Erythroblast (primary cell): Measurements from ENCODE around the gene ENO4.

Experiments
- DNase-seq, 2 experiments: peaks; one replicate each; lab custom pipeline; 2025; lab: John Stamatoyannopoulos, UW
- GATA1 ChIP-seq: IDR thresholded peaks from 2 replicates; pipeline ENCODE4 v1.6.1; 2011; ENCODE audit warnings: low read depth, mild to moderate bottlenecking, control low read depth, low read length, moderate library complexity
- POLR2A ChIP-seq: IDR thresholded peaks from 2 replicates; pipeline ENCODE4 v1.6.1; 2011; ENCODE audit warnings: mild to moderate bottlenecking, low read length

Gene ENO4

GRCh38 chr10:116817780-116818343 lies 31.4 kb upstream of the ENO4 start:
- no peak for DNase-seq
- TF ChIP-seq GATA1 (no peak), POLR2A (no peak)

DNA sequence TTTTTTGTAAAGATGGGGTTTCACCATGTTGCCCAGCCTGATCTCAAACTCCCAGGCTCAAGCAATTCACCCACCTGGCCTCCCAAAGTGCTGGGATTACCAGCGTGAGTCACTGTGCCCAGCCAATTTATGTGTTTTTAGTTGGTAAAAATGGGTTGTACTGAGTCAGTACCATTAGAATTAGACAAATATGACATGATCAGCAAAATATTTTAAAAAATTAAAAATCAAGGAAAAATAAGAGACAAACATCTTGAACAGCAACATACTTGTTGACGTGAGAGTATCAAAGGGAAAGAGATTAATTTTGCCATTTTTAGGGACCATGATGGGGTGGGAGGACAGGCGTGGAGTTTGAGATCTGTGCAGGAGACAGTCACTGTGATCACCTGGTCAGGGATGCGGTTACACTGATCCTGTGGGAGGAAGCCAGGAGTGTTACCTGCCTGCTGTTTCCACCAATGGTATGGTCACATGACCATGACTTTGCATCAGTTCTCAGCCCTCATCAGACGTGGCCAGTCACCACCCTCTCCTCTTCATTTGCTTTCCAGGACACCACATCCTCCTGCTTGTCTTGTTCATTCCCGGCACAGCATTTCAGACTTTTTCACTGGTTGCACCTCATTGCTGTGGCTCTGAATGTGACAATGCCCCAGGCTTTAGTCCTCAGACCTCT lies 29.2 kb upstream of the ENO4 start:
- no peak for TF ChIP-seq POLR2A
- DNase-seq = no peak

DNA sequence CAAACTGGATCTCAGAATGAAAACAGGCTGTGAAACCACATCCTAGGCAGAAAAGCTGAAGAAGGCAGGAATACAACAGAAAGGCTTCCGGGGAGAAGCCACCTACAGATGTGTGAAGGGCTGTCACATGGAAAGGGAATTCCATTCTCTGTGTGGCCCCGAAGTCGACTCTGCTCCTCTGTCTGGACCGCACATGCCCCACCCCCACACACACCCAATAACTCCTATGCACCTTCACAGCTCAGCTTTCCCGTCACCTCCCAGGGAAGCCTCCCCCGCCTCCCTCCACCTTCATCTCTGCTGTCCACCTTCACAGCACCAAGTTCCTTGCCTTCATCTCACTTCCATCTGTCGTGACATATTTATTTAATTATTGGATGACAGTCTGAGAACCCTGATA lies 23.4 kb upstream of the ENO4 start:
- TF ChIP-seq POLR2A (no peak), GATA1 (no peak)
- DNase-seq = no peak

DNA sequence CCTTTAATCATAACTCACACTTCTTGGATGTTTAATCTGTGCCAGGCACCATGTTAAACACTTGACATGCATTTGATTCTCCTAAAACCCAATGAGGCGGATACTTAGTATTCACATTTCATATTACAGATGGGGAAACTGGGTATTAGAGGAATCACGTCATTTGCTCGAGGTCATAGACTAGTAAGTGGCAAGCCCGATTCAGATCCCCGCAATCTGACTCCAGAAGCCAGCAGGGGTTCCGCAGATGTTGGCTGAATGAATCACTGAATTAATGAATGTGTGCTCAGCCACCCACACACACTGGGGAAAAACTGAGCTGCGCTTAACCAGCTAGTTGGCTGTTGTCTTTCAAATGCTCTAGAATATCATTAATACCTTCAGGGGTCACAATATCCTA lies 22.5 kb upstream of the ENO4 start:
- no peak for DNase-seq
- TF ChIP-seq GATA1 = no peak
- TF ChIP-seq POLR2A = no peak

DNA sequence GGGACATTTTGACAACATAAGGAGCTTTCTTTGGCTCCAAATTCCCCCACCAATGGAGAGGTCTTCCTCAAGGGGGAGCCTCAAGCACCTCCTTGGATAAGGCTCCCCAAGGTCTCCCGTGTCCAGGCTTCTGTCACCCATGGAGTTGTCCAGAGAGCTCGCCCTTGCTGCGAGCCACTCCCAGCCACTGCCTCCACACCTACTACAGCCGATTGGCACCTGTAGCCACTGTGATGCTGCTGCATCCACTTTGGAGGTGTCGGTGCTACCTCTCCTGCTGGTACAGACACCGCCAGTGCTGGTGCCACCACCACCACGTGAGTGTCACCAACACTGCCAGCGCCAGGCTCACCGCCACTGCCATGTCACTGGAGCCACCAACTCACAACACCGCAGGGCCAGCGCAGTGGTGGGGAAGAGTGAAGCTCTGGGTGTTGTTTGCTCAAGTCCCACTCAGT lies 22.1 kb upstream of the ENO4 start:
- TF ChIP-seq GATA1 = no peak
- TF ChIP-seq POLR2A = no peak
- DNase-seq = no peak

GRCh38 chr10:116828116-116828515 lies 21.2 kb upstream of the ENO4 start:
- no peak for DNase-seq
- TF ChIP-seq POLR2A = no peak
- no peak for TF ChIP-seq GATA1

DNA sequence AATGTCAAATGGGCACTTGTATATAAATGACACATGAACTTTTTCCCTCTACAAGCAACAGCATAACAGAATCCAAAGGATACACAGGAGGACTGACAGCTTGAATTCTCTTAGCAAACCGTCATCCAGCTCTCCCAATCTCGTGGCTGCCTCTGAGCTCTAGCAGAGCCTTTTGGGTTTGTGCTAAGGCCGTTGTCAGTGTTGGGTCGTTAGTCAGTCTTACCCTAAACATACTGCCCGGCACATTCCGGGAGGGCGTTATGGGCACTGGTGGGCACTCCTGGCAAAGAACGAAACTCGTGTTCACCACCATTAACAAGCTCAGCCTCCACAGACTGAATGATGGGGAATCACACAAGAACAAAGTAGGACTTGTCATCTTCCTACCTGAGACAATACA lies 19.6 kb upstream of the ENO4 start:
- TF ChIP-seq GATA1 (no peak), POLR2A (no peak)
- DNase-seq = no peak

DNA sequence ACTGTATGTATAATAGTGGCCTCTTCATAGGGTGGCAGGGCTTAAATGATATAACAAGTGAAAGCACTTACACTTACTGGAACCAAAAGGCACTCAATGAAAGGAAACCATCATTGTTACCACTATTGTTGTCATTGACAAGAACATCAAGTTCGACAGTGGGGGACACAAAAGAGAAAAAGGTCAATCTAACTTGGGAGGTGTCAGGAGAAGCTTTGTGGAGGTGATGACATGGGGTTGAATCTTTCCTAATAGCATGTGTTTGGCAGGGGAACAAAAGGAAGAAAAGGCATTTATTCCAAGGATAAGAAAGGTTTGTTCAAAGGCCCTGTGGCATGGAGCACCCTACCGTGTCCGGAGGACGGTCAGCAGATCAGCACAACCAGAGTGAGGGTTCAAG lies 18.2 kb upstream of the ENO4 start:
- TF ChIP-seq GATA1 = no peak
- no peak for TF ChIP-seq POLR2A
- no peak for DNase-seq

DNA sequence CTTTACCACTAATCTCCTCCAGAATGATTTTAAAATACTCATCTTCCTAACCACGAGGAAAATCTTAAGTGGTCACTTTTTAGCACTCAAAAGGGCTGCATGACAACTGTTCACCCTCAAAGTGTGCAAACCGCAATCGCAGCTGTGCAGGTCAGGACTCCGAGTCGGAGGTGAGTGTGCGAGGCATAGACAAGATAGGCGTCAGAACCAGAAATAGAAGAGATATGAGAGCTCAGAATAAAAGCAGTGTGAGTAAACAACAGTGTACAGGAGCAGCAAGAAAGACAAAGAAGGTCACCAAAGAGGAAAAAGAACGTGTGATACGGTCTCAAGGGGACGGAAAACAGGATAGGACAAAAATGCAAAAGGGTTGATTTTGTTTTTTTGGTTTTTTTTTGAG lies 17.5 kb upstream of the ENO4 start:
- TF ChIP-seq GATA1 = no peak
- TF ChIP-seq POLR2A = no peak
- no peak for DNase-seq

DNA sequence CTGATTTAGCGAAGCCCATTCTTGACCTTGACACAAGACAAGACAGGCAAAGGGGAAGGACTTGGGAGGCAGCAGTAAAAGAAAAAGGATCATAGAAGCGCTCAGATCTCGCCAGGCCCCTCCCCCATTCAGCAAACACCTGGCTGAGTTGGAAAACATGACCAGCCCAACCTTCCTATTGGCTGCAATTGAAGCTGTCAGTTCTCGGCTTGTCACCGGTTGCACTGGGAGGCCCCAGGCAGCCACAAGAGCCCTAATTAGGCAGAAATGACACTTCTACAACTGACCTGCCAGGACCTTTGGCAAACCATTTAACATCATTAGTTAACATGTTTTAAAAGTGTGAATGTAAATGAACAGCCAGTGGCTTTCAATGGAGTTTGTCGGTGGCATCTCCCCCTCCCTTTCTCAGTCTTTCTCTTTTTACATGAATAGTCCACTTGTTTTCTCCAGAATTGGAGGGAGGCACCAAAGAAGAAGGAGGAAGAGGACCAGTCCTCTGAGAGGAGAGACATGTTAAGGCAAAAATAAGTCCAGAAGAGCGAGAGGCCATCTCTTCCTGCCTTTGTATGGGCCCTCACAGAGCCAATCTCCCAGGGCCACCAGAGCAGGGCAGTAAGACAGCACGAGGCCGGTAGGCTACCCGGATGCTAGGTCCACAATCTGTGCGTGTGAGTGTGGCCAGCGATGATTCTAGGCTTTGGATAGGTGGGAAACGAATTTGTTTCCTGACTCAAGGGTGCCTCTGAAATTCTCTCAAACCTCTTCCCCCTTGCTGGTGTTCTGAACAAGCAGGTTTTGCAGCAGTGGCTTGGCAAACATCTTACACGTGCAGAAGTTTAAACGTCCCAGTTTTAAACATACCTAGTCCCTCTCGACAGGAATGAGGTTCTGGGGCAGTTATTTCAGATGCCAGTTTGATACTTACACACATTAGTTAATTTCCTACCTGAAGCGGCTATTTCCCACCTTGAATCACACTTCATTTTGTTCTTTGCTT lies 15.0 kb upstream of the ENO4 start:
- TF ChIP-seq POLR2A = no peak
- TF ChIP-seq GATA1 = no peak
- DNase-seq = no peak

GRCh38 chr10:116835658-116836057 lies 13.6 kb upstream of the ENO4 start:
- no peak for DNase-seq
- TF ChIP-seq GATA1 = no peak

GRCh38 chr10:116836083-116836482 lies 13.2 kb upstream of the ENO4 start:
- TF ChIP-seq POLR2A (no peak), GATA1 (no peak)
- no peak for DNase-seq

GRCh38 chr10:116836902-116837523 lies 12.3 kb upstream of the ENO4 start:
- DNase-seq = no peak
- no peak for TF ChIP-seq POLR2A
- TF ChIP-seq GATA1 = no peak
